Stimulated activated CD4-positive, alpha-beta T cell treated with anti-CD3 and anti-CD28 coated beads, Interleukin-12 subunit alpha, Interleukin-12 subunit beta, amount 100 ng/mL, for 24 hours (primary cell): ENCODE results near the gene ENC1.
A peak's percentile ranks its signal among the peaks of the same experiment; 100 is the strongest.

Experiments
- DNase-seq, 2 experiments: peaks; one replicate each; pipeline ENCODE4 v3.0.0-alpha.2; 2020; ENCODE audit warnings: low read depth in 2 of 2

ENC1 gene

DNA sequence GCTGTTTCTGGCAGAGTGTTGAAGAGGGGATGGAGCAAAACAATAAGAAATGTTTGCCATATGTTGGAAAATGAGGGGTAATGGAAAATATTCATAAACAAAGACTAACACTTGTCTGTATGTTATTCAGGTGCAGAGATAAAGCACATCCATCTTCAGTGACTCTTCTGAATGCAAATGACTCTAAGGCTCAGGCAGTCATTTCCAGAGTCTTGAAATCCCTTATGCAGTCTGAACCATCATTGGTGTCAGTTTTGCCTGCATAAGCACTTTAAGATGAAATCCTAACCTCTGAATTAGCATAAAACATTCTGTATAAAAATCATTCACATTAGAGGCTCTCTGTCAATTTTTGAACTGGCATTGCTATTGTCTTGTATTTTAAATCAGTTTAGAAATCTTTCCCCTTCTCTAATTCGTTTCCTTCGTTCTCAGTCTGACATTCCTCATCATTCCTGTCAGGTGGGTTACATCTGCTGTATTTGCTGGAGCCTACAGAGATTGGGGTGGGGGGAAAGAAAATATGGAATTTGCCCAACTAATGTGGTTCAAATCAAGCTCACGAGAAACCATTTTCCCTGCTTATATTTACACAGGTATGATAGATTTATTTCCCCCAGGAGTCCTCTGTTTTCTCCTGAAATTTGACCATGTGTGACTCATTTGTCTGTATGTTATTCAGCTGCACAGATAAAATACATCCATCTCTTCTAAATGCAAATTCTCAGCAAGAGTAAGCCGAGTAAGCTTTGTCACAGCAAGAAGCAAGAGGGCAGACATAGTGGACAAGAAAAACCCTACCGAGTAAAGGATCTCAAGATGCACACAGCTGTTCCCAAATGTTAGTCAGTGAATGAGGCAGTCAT, 31.6 kb downstream of the ENC1 start:
- no peak for DNase-seq

DNA sequence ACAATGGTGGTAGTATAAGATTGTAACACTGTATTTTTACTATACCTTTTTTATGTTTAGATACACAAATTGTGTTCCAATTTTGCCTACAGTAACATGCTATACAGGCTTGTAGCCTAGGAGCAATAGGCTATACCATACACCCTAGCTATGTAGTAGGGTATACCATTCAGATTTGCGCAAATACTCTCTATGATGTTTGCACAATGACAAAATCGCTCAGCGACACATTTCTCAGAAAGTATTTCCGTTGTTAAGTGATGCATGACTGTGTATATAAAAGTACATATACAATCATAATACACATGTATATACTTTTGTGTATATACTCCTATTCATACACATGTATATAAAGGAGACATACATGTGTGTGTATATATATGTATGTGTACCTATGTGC, 34.8 kb downstream of the ENC1 start:
- DNase-seq = no peak

DNA sequence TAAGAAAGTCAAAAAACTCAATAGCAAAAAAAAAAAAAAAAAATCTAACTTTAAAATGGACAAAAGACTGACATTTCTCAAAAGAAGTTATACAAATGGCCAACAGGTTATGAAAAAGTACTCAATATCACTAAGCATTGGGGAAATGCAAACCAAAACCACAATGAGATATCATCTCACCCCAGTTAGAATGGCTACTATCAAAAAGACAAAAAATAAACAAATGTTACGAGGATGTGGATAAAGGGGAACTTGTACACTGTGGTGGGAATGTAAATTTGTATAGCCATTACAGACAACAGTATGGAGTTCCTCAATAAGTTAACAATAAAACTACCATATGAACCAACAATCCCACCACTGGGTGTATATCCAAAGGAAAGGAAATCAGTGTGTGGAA, 37.2 kb downstream of the ENC1 start:
- no peak for DNase-seq

DNA sequence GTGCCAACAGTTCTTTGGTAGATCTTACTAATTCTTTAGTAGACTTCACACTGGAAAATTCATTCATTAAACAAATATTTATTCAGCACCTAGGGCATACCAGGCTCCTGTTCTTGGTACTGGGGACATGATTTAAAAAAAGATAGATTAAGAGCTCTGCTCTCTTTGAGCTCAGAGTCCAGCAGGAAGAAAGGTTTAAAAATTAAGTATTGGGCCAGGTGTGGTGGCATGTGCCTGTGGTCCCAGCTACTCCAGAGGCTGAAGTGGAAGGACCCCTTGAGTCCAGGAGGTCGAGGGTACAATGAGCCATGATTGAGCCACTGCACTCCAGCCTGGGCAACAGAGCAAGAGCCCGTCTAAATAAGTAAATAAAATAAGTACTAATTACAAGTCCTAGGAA, 41.4 kb downstream of the ENC1 start:
- DNase-seq = no peak

DNA sequence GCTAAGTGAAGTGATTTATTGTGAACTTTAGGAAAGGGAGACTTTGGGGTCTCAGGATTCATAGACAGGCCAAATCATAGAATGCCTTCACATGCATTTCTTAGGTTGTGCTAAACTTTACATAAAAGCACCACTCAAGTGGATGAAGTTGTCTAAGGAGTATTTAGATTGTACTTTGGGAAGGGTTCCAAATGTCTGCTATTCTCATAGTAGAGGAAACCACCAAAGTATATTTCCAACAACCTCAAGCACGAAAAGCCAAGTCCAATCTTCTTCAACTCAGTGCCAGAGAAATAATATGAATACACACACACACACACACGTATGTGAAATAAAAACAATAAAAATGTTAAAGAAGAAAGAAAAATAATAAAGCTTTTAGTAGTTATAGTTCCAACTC, 41.8 kb downstream of the ENC1 start:
- no peak for DNase-seq

DNA sequence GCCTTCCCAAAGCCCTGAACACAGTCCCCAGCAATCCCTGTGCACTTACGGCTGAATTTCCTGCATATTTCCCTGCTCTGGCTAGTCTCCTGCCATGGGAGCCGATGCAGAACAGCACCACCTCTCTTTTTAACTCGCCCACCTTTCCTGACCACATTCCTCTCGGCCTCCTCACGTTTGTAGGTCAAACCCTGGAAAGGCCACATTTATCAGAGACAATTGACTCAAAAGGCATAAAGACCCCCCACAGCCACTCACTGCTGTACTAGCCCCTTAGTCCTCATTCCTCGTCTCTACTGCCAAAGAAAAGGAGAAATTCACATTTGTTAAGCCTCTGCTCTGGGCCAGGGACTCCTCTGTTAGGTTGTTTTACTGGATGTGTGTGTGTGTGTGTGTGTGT, 43.6 kb downstream of the ENC1 start:
- no peak for DNase-seq

DNA sequence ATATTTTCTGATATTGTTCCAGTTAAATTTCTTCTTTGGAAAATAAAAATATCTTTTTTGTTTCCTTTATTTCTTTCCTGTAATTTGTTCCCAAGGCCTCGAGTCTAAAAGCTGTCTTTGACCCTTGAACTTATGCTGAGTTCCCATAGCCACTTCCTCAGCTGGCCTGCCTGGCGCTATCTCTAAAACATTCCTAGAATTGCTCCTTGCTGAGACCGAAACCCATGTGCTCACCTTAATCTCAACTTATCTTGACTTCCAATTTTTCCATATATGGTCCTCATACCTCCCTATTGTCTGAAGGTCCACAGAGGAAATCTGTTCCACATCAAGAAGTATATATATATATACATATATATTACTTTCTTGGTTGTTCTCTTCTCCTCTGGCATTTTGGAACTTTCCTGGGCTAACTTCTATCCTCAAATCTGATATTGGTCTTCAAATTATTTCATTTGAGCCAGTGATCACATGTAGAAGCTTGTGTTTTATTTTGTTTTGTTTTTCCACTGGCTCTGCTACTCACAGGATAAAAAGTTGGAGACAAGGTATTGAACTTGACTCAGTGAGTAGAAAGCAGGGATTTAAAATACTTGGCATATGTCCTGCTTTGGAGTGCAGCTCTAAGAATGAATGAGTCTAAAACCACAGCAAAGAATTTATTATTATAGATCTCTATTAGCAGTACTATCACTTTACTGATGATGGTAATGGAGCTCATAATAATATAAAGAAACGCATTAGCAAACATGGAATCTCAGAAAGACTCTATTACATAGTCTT, 45.2 kb downstream of the ENC1 start:
- no peak for DNase-seq

DNA sequence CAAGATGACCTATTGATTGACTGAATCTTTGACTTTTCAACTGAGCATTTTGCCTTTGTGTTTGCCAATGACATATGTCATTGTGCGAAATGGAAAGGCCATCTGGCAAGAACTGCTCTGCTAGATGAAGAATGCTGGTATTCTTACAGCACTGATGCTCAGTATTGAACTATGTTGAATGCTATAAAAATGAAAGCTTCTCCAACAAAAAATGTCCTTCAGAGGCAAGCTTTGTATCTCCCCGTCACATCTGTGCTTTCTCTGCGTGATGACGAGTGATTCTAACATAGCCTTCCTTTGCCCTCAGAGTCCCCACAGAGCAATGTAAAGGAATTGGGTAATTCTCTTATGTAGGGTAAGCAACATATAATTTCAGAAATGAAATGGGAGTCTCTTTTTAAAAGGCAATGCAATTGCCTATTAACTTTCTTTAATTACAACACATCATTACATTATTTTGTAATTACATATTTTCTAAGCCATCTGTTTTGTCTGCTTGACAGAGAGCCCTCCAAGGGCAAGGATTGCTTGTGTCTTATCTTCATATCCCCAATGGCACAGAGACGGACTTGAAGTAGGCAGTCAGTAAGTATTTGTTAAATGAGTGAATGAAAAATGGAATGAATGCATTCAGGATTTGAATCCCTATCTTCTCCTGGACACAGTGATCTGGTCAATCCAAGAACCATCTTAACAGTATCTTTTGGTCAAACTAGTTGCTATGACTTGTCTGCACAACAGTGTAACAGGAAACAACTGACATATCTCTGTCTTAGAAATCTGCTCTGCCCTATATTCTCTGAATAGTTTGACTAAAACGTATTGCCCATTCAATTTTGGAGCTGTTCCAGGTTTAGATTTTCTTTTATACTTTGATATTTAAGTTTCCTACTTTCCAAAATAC, 46.1 kb downstream of the ENC1 start:
- no peak for DNase-seq

DNA sequence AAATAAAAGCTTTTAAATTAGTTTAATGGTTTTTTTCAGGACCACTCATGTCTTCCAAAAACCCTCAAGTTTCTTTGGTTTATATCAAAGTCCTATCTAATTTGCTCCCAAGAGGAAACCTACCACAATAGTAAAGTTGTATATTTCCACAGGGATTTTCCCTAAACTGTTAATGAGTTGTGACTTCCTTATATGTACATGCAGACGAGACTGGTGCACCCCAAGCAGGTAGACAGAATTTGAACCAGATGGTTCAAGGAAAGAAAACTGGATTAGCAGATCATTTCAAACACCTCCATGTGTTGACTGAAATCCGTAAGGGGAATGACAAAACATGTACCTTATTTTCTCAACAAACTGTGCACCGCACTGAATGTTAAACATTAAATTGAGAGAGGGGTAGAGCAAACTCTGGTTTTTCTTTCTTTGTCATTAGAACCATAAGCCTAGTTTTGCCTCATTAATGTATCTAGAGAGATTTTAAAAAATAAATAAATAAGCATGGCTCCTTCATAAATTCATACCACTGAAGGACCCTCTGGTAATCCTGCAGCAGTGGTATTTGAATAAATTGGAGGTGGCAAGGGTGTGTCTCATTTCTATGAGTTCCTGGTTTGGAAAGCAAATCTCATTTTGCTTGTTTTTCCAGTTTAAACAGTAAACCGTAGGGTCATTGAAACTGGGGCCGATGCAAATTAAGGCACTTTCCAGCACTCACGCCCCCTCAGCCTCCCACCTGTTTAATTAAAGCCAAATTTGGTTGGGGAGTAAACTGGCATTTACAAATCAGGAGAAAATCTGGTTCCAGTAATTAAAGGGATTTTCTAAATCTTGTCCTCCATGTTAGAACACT, 51.1 kb downstream of the ENC1 start:
- DNase-seq = no peak

DNA sequence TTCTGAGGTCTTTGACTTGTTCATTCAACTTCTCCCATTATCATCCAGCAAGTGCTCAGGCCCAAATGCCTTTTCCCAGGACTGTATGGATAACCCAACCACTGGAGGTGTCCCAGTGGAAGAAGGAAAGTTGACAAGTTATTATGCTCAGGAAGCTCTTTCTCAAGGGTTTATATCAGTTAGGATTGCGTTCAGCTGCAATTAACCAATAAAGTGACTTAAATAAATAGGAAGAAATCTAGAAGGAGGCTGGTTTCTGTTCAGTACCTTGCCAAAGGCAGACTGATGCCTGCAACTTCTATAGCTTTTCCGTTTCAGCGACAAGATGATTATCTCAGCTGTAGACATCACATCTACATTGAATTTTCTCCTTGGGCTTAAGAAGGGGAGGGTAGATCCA, 52.1 kb downstream of the ENC1 start:
- DNase-seq = no peak

DNA sequence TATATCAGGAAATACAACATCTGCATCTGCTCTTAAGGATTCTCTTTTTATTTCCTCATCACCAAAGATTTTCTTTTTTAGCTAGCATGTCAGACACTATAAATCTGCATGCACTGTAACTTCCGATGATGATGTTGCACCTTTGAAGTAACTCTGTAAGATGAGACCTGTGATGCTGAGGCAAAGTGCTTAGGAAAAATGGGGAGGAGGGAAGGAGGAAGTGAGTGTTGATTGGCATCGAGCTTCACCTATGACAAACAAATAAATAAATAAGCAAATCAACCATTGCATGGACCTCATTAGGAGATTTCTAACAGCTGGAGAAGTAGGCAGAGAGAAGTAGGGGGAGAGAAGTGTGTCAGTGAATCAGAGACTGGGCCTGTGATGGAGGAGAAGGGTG, 52.6 kb downstream of the ENC1 start:
- DNase-seq = no peak

DNA sequence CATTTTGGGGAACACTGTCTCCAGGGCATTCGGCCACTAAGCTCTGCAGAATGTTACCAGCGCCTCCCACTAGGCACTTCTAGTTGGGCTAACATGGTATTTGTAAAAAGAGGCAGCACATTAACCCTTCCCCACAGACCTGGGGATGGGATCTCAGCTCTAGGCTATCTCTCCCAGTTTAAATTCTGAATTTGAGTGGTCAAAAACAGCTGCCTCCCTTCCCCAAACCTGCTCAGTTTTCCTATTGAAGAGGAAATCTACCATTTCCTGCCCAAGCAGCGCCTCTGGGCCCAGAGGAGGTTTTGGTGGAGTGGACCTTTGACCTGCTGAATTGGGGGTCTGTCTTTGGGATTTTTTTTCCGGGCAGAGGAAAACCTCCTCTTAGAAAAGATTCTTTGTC, 53.2 kb downstream of the ENC1 start:
- no peak for DNase-seq

DNA sequence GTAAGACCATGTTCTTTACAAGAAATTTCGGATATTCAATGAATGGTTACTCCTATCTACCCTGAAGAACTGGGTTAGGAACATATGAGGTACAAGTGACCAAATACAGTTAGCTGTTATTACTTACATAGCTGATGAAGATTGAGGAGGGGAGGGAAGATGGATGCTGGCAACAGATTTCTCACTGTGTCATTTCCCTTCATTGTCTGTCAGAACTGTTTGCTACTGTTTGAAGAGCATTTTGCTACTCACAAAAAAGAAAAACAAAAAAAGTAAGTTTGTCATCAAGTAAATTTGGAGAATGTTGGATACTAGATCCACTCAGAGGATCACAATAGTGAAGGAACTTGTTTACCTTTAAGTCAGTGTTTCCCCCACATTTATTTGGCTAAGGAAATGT, 53.7 kb downstream of the ENC1 start:
- no peak for DNase-seq

DNA sequence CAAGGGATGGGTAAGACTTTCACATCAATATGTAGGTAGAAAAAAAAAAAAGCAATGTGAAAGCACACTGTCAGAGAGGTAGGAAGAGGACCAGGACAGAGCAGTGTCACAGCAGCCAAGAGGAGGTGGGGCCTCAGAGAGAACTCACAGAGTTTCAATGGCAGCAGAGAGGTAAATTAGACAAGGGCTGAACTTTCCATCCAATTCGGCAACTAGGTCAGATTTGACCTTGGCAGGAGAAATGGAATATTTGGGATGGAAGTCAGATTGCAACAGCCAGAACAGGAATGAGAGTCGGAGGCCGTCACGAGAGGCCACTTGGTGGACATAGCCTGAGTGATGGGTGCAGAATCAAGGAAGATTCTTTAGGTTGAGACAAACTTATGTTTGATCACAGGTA, 57.7 kb downstream of the ENC1 start:
- no peak for DNase-seq

DNA sequence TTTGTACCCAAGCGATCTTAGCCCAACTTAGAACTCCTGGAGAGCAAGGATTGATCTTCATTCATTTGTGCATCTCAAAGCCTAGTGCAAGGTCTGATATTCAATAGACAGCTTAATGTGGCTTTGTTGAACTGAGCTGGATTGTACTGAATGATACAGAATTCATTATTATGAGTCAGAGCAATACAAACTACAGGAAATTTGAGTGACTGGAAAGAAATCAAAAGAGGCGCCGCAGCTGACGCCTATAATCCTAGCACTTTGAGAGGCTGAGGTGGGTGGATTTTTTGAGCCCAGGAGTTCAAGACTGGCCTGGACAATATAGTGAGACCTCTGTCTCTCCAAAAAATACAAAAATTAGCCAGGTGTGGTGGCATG, 58.6 kb downstream of the ENC1 start:
- DNase-seq = no peak

DNA sequence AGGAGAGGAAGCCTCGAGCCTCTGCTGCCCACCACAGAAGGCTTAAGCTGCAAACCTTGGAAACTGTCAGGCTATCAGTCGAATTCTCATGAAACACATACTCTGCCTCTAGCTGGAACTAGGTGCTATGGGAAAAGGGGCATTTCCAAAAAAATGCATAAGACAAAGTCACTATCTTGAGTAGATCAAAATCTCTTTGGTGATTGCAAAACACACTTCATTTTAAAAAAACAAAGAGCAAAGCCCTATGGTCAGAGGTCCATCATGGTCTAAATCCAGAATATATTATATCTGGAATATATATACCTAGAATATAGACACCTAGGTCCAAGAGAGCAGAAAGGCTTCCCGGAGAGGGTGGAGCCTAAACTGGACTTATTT, 59.8 kb downstream of the ENC1 start:
- no peak for DNase-seq

DNA sequence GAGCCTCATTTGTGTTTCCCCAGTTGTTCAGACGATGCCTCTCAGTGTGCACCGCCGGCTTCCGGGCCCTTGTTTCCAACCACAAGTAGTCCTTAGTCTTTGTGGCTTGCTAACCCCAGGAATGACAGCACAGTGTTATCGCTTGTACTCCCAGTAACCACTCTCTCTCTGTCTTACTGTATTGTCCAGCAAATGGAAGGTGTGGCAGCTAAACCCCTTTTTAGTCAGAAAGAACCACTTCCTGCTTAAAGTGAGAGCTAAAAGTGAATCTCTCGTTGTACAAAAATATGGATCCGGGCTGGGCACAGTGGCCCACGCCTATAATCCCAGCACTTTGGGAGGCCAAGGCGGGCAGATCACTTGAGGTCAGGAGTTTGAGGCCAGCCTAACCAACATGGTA, 61.3 kb downstream of the ENC1 start:
- DNase-seq = peak; percentile 15 to 54

DNA sequence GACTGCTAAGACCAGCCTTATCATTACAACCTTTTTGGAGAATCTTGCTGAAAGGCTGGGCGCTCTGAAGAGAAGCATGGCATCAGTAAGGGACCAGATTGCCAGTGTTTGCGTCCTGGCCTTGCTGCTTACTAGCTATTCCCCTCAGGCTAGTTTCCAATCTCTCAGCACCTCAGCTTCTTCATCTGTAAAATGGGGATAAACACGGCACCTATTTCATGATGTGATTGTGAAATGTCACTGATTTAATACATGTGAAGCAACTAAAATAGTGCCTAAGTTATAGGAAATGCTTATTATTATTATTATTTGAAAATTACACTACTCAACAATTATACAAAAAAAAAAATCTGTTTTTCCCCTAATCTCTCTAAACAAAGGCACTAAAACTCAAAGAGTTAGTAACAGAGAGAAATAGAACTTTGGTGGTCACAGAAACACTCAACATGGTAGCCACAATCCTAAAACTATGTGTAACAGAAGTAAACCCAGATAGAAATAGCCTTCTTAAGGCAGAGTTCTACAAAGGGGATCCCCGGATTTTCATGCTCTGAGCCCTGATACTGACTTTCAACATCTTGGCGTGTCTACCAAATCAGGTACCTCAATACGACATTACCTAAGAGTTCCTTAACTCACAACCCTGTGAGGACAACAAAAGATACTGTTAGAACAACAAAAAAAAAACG, 62.0 kb downstream of the ENC1 start:
- DNase-seq = no peak
